ENCODE data around the gene BBX. TPM values are rescaled to one million over a fixed set of nuclear protein-coding genes. Genes with fewer than 3 reads are reported as not detected.

Gene BBX
- polyA plus RNA-seq, 1 donor from 2014 or later = 23.8 TPM

DNA sequence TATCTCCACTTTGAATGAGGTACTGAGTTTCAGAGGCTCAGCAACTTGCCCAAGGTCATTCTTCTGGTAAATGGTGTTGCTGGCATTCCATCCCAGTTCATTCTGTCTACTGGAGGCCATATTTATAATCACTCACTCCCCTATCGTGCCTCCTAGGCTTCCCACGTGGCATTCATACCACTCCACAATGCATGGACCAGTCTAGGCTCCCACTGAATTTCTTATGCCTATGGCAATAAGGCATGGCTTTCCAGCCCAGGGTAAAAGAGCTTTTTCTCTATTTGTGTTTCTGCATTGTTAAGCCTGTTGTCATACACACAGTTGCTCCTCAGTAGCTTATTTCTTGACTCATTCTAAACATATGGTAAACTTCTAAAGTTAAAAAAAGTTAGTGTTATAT, 19.9 kb downstream of the BBX start:
- Histone ChIP-seq H3K4me2 (ENCODE audit: low read length) (no peak overlapping the region), H3K79me2 (replicated peaks; ENCODE audit: insufficient read depth, low read length) (peaks cover 3% of the 10 kb centered on the region), H4K20me1 (ENCODE audit: insufficient read depth) (no peaks in the 10 kb centered on the region), H3K36me3 (ENCODE audit: insufficient read depth, low read length) (no peaks in the 10 kb centered on the region), H2AFZ (ENCODE audit: low read depth, low read length) (no peak overlapping the region), H3K9me2 (ENCODE audit: insufficient read depth, low read length) (no peaks in the 10 kb centered on the region), H3K27me3 (ENCODE audit: insufficient read depth, low read depth, low read length) (no peaks in the 10 kb centered on the region), H3K4me3 (ENCODE audit: low read length) (no peak overlapping the region), H3F3A (ENCODE audit: insufficient read depth, low read length, poor library complexity, severe bottlenecking) (no peaks in the 10 kb centered on the region), H3K9me3 (ENCODE audit: low read length) (no peaks in the 10 kb centered on the region), H3K9ac (ENCODE audit: low read length) (no peak overlapping the region), H3K27ac (ENCODE audit: low read length) (no peak overlapping the region)
- TF ChIP-seq, protein P1, sequence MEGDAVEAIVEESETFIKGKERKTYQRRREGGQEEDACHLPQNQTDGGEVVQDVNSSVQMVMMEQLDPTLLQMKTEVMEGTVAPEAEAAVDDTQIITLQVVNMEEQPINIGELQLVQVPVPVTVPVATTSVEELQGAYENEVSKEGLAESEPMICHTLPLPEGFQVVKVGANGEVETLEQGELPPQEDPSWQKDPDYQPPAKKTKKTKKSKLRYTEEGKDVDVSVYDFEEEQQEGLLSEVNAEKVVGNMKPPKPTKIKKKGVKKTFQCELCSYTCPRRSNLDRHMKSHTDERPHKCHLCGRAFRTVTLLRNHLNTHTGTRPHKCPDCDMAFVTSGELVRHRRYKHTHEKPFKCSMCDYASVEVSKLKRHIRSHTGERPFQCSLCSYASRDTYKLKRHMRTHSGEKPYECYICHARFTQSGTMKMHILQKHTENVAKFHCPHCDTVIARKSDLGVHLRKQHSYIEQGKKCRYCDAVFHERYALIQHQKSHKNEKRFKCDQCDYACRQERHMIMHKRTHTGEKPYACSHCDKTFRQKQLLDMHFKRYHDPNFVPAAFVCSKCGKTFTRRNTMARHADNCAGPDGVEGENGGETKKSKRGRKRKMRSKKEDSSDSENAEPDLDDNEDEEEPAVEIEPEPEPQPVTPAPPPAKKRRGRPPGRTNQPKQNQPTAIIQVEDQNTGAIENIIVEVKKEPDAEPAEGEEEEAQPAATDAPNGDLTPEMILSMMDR (IDR thresholded peaks at IDR 0.05; ENCODE audit: poor library complexity, severe bottlenecking) = no peak

DNA sequence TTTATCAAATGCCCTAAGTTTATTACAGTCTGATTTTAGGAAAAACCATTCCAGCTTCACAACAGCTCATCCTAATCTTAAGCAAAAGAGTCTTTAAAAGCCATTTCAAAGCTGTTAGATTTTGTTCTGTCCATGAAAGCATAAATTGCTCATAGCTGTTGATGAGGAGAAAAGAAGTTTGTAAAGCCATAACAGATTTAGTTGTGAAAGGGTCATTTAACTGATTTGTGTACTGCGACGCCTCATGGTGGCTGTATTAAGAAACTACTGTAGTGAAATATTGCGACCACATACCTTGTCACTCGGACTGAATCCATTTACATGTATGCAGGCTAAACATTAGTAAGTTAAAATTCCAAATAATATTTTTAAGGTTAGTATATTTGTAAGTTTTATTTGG, 20.9 kb downstream of the BBX start:
- Histone ChIP-seq H3K9me3 (ENCODE audit: low read length) (no peaks in the 10 kb centered on the region), H3K27ac (ENCODE audit: low read length) (no peak overlapping the region), H3K79me2 (replicated peaks; ENCODE audit: insufficient read depth, low read length) (no peaks in the 10 kb centered on the region), H3K27me3 (ENCODE audit: insufficient read depth, low read depth, low read length) (no peaks in the 10 kb centered on the region), H2AFZ (ENCODE audit: low read depth, low read length) (no peak overlapping the region), H3K9me2 (ENCODE audit: insufficient read depth, low read length) (no peaks in the 10 kb centered on the region), H3K36me3 (ENCODE audit: insufficient read depth, low read length) (no peaks in the 10 kb centered on the region), H3K4me3 (ENCODE audit: low read length) (no peak overlapping the region), H4K20me1 (ENCODE audit: insufficient read depth) (no peaks in the 10 kb centered on the region), H3F3A (ENCODE audit: insufficient read depth, low read length, poor library complexity, severe bottlenecking) (no peaks in the 10 kb centered on the region), H3K4me2 (ENCODE audit: low read length) (no peak overlapping the region), H3K9ac (ENCODE audit: low read length) (no peak overlapping the region)
- TF ChIP-seq RAD21 (conservative IDR thresholded peaks at IDR 0.05) (peak; percentile 21), MXI1 (conservative IDR thresholded peaks at IDR 0.05; ENCODE audit: poor library complexity, severe bottlenecking) (no peak), POLR2AphosphoS5 (IDR thresholded peaks at IDR 0.05) (no peak), TAF1 (IDR thresholded peaks at IDR 0.05; ENCODE audit: low read depth) (no peak), SMC3 (conservative IDR thresholded peaks at IDR 0.05; ENCODE audit: poor library complexity) (no peak), EP300 (conservative IDR thresholded peaks at IDR 0.05; ENCODE audit: poor library complexity, severe bottlenecking) (no peak), EZH2 (IDR thresholded peaks at IDR 0.05; ENCODE audit: borderline replicate concordance, insufficient read depth, low read length, poor library complexity, severe bottlenecking) (no peak)
- TF ChIP-seq, protein P2, sequence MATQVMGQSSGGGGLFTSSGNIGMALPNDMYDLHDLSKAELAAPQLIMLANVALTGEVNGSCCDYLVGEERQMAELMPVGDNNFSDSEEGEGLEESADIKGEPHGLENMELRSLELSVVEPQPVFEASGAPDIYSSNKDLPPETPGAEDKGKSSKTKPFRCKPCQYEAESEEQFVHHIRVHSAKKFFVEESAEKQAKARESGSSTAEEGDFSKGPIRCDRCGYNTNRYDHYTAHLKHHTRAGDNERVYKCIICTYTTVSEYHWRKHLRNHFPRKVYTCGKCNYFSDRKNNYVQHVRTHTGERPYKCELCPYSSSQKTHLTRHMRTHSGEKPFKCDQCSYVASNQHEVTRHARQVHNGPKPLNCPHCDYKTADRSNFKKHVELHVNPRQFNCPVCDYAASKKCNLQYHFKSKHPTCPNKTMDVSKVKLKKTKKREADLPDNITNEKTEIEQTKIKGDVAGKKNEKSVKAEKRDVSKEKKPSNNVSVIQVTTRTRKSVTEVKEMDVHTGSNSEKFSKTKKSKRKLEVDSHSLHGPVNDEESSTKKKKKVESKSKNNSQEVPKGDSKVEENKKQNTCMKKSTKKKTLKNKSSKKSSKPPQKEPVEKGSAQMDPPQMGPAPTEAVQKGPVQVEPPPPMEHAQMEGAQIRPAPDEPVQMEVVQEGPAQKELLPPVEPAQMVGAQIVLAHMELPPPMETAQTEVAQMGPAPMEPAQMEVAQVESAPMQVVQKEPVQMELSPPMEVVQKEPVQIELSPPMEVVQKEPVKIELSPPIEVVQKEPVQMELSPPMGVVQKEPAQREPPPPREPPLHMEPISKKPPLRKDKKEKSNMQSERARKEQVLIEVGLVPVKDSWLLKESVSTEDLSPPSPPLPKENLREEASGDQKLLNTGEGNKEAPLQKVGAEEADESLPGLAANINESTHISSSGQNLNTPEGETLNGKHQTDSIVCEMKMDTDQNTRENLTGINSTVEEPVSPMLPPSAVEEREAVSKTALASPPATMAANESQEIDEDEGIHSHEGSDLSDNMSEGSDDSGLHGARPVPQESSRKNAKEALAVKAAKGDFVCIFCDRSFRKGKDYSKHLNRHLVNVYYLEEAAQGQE (IDR thresholded peaks at IDR 0.05; ENCODE audit: borderline replicate concordance) = no peak
- TF ChIP-seq, protein P1 (IDR thresholded peaks at IDR 0.05; ENCODE audit: poor library complexity, severe bottlenecking) = peak; percentile 33

All from neural cell (in vitro differentiated cells).